ENCODE data around the gene GHSR. TPM values are rescaled to one million over a fixed set of nuclear protein-coding genes. Genes with fewer than 3 reads are reported as not detected.

GHSR gene
- polyA plus RNA-seq, 1 donor (not counting 4 experiments of a cell fraction or from before 2014, with no cell fraction given) = not detected

DNA sequence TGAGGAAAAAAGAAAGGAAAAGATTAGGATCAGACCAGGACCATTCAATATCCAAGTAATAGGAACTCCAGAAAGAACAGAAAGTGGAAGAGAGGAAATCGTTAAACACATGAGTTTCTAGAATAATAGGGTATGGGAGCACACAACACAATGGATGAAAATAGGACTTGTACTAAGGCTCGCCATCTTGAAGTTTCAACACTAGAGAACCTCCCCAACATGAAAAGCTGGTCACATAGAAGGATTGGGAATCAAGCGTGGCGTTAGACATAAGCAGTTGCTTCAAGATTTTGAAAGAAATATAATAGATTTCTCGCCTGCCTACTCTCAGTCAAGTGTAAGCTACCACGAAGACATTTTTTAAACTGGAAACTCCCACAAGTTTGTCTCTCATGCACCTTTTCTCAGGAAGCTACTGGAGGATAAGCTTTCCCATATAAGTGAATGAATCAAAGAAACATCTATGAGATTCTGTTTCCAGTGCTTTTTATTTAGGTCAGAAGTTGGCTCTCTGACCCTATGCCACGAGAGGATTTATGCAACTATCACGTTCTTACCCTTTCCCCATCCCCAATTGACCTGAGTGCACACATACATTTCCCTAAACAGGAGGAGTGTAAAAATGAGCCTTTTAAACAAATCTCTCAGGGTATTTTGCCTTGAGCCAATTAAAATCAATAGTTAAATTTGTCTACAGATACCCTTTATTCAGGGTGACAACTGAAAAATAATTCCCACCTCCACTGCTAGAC is 45.2 kb downstream of the GHSR start:
- Histone ChIP-seq H3K9me3 (ENCODE audit: control insufficient read depth, low read depth, low read length) (no peaks in the 10 kb centered on the region), H3K9ac (ENCODE audit: control insufficient read depth, extremely low read depth, insufficient read depth, low read length) (no peak overlapping the region), H3K4me1 (ENCODE audit: control insufficient read depth, extremely low read depth, insufficient read depth, low read length) (no peaks in the 10 kb centered on the region), H3K27ac (ENCODE audit: control insufficient read depth, insufficient read depth, low read length) (no peak overlapping the region), H3K27me3 (ENCODE audit: control insufficient read depth, extremely low read depth, insufficient read depth, low read length) (no peaks in the 10 kb centered on the region), H3K79me2 (ENCODE audit: control insufficient read depth, insufficient read depth, low read length) (no peaks in the 10 kb centered on the region), H3K36me3 (ENCODE audit: control insufficient read depth in 2 of 2, extremely low read depth in 1 of 2, insufficient read depth in 2 of 2, low read length in 2 of 2) (peaks cover 0 to 3% of the 10 kb centered on the region in 2 experiments), H3K9me1 (ENCODE audit: control insufficient read depth, extremely low read depth, insufficient read depth, low read length) (no peaks in the 10 kb centered on the region), H4K20me1 (ENCODE audit: control insufficient read depth, extremely low read depth, insufficient read depth, low read length) (no peaks in the 10 kb centered on the region), H3K4me2 (ENCODE audit: control insufficient read depth, extremely low read depth, insufficient read depth, low read depth, low read length) (no peak overlapping the region), H3K4me3 (ENCODE audit: control insufficient read depth in 2 of 3, extremely low read depth in 1 of 3, insufficient read depth in 2 of 3, low read depth in 1 of 3, low read length in 3 of 3) (no peak overlapping the region), H2AFZ (ENCODE audit: control insufficient read depth, low read length) (no peak overlapping the region)
- TF ChIP-seq EZH2 (IDR thresholded peaks at IDR 0.05; ENCODE audit: low read length) (no peak), CTCF (optimal IDR thresholded peaks at IDR 0.05 in 1 of 3, IDR thresholded peaks at IDR 0.05 in 1 of 3, conservative IDR thresholded peaks at IDR 0.05 in 1 of 3; ENCODE audit: extremely low read depth in 1 of 3, insufficient read depth in 2 of 3, low read length in 3 of 3) (no peak)
- dilution Hi-C loops (cut with MboI; ENCODE audit: extremely low pct_ligation_motif_present, low sequenced_read_pairs) = no loop called here
- FAIRE-seq = no peak
- no peak for DNase-seq (ENCODE audit: low read depth, low spot score)

- dilution Hi-C loops (cut with MboI; ENCODE audit: extremely low pct_ligation_motif_present, low sequenced_read_pairs) = no loop called here
- Histone ChIP-seq H3K4me1 (ENCODE audit: control insufficient read depth, extremely low read depth, insufficient read depth, low read length) (no peaks in the 10 kb centered on the region), H3K27me3 (ENCODE audit: control insufficient read depth, extremely low read depth, insufficient read depth, low read length) (no peaks in the 10 kb centered on the region), H4K20me1 (ENCODE audit: control insufficient read depth, extremely low read depth, insufficient read depth, low read length) (no peaks in the 10 kb centered on the region), H3K36me3 (ENCODE audit: control insufficient read depth in 2 of 2, extremely low read depth in 1 of 2, insufficient read depth in 2 of 2, low read length in 2 of 2) (peaks cover 4 to 5% of the 10 kb centered on the region in 2 experiments), H3K4me2 (ENCODE audit: control insufficient read depth, extremely low read depth, insufficient read depth, low read depth, low read length) (no peak overlapping the region), H2AFZ (ENCODE audit: control insufficient read depth, low read length) (no peak overlapping the region), H3K9me3 (ENCODE audit: control insufficient read depth, low read depth, low read length) (no peaks in the 10 kb centered on the region), H3K9ac (ENCODE audit: control insufficient read depth, extremely low read depth, insufficient read depth, low read length) (no peak overlapping the region), H3K27ac (ENCODE audit: control insufficient read depth, insufficient read depth, low read length) (no peak overlapping the region), H3K79me2 (ENCODE audit: control insufficient read depth, insufficient read depth, low read length) (no peaks in the 10 kb centered on the region), H3K9me1 (ENCODE audit: control insufficient read depth, extremely low read depth, insufficient read depth, low read length) (no peaks in the 10 kb centered on the region), H3K4me3 (ENCODE audit: control insufficient read depth in 2 of 3, extremely low read depth in 1 of 3, insufficient read depth in 2 of 3, low read depth in 1 of 3, low read length in 3 of 3) (no peak overlapping the region)
- no peak for TF ChIP-seq EZH2 (IDR thresholded peaks at IDR 0.05; ENCODE audit: low read length)
- no peak for TF ChIP-seq CTCF (optimal IDR thresholded peaks at IDR 0.05 in 1 of 3, IDR thresholded peaks at IDR 0.05 in 1 of 3, conservative IDR thresholded peaks at IDR 0.05 in 1 of 3; ENCODE audit: extremely low read depth in 1 of 3, insufficient read depth in 2 of 3, low read length in 3 of 3)
- FAIRE-seq (no peak), DNase-seq (ENCODE audit: low read depth, low spot score) (no peak)
These were observed 46.2 kb downstream of the GHSR start for GRCh38 chr3:172402090-172402489.

Measured in keratinocyte (primary cell).